Lower leg skin (tissue), 3 donors: ENCODE measurements around the gene IQCH.

ENCODE experiments used
- CTCF ChIP-seq, 3 donors: fragments of 450-650 bp; IDR thresholded peaks; one replicate each; pipeline ENCODE4 v1.5.1; 2016; ENCODE audit warnings: antibody characterized with exemption in 3 of 3, mild to moderate bottlenecking in 3 of 3, moderate library complexity in 2 of 3
- POLR2A ChIP-seq, 2 donors: fragments of 450-650 bp; IDR thresholded peaks; one replicate each; pipeline ENCODE4 v1.6.1; 2016 to 2017; ENCODE audit warnings: antibody characterized with exemption in 2 of 2, mild to moderate bottlenecking in 1 of 2, moderate library complexity in 1 of 2

- no peak for TF ChIP-seq POLR2A (IDR thresholded peaks at IDR 0.05)
- no peak for TF ChIP-seq CTCF (IDR thresholded peaks at IDR 0.05)
Measured at GRCh38 chr15:67256051-67256450, 1.5 kb downstream of the IQCH start.
